Measurements from ENCODE around the gene FRZB.

DNA sequence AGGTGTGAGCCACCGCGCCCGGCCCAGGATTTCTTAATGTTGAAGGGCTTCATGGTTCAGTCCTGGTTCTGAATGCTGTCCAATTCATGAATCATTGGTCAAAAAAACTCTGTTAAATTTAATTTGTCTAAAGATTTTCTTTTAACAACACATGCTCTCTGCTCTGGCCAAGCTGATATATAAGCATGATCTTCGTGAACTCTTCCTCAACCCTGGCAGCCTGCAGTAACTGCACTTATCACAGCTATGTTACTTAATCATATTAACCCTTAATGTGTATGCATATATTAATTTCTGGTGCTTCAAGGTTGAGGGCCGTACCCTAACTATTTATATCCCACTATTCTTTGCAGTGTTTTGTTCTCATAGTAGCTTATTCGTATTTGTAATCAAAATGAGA, 29.4 kb upstream of the FRZB start:
- TF ChIP-seq, protein P1, sequence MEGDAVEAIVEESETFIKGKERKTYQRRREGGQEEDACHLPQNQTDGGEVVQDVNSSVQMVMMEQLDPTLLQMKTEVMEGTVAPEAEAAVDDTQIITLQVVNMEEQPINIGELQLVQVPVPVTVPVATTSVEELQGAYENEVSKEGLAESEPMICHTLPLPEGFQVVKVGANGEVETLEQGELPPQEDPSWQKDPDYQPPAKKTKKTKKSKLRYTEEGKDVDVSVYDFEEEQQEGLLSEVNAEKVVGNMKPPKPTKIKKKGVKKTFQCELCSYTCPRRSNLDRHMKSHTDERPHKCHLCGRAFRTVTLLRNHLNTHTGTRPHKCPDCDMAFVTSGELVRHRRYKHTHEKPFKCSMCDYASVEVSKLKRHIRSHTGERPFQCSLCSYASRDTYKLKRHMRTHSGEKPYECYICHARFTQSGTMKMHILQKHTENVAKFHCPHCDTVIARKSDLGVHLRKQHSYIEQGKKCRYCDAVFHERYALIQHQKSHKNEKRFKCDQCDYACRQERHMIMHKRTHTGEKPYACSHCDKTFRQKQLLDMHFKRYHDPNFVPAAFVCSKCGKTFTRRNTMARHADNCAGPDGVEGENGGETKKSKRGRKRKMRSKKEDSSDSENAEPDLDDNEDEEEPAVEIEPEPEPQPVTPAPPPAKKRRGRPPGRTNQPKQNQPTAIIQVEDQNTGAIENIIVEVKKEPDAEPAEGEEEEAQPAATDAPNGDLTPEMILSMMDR (IDR thresholded peaks at IDR 0.05) = no peak
- no peak for TF ChIP-seq POLR2AphosphoS5 (IDR thresholded peaks at IDR 0.05; ENCODE audit: insufficient read depth in 1 of 2, low read depth in 1 of 2)
